SK-N-SH (cell line): ENCODE results near the gene RPL39. TPM values are rescaled to one million over a fixed set of nuclear protein-coding genes. Genes with fewer than 3 reads are reported as not detected.

Experiments
- CTCF ChIA-PET: fragments of 300-600, 350-600 bp; formaldehyde crosslinking; extraction: SDS; loops from one replicate; lab custom pipeline; 2021; lab: Yijun Ruan, JAX
- POLR2A ChIA-PET: fragments of 350-600 bp; sonication (Branson Sonifier 250); formaldehyde crosslinking; extraction: SDS; loops from one replicate; lab custom pipeline; 2020; ENCODE audit warnings: antibody characterized with exemption, inconsistent platforms; lab: Yijun Ruan, JAX
- DNase-seq: peaks from one replicate; pipeline ENCODE4 v3.0.0; 2012
- H2AFZ ChIP-seq: fragments of 200-600 bp; sonication (generic); 2 replicates; pipeline ENCODE4 v1.8.1; 2016; ENCODE audit warnings: antibody characterized with exemption, mild to moderate bottlenecking, low read depth
- H3F3A ChIP-seq: fragments of 200-600 bp; sonication (generic); replicated peaks from 2 replicates; pipeline ENCODE3; 2016; ENCODE audit warnings: antibody characterized with exemption, mild to moderate bottlenecking; ENCODE audit not compliant: insufficient read depth
- H3K27ac ChIP-seq, 2 experiments: fragments of 200-500 bp in 1 of 2; fragments of 200-600 bp in 1 of 2; sonication (Bioruptor generic) in 1 of 2; sonication (generic), shearing (Covaris generic) in 1 of 2; 2 replicates each; pipeline versions ENCODE4 v1.5.1 to v1.6.1; 2014 to 2016; ENCODE audit warnings: low read depth in 2 of 2, inconsistent platforms in 1 of 2, low read length in 1 of 2, mild to moderate bottlenecking in 1 of 2, mixed read lengths in 1 of 2
- H3K27me3 ChIP-seq: fragments of 200-600 bp; sonication (generic), shearing (Covaris generic); 2 replicates; pipeline ENCODE4 v1.6.1; 2016; ENCODE audit warnings: mixed run types; ENCODE audit not compliant: insufficient read depth
- H3K36me3 ChIP-seq, 2 experiments: fragments of 200-500 bp in 1 of 2; fragments of 200-600 bp in 1 of 2; sonication (Bioruptor generic) in 1 of 2; sonication (generic) in 1 of 2; replicated peaks in 1 of 2; 2 replicates each; pipeline versions ENCODE3 to v1.5.1; 2014 to 2016; ENCODE audit warnings: low read length in 1 of 2, mild to moderate bottlenecking in 1 of 2; ENCODE audit not compliant: insufficient read depth in 2 of 2, control insufficient read depth in 1 of 2
- H3K4me1 ChIP-seq, 2 experiments: fragments of 200-500 bp in 1 of 2; fragments of 200-600 bp in 1 of 2; sonication (Bioruptor generic) in 1 of 2; sonication (generic), shearing (Covaris generic) in 1 of 2; 2 replicates each; pipeline versions ENCODE4 v1.5.1 to v1.6.1; 2014 to 2016; ENCODE audit warnings: low read depth in 1 of 2, low read length in 1 of 2, mixed run types in 1 of 2; ENCODE audit not compliant: insufficient read depth in 2 of 2, control insufficient read depth in 1 of 2
- H3K4me2 ChIP-seq: fragments of 200-600 bp; sonication (generic), shearing (Covaris generic); 2 replicates; pipeline ENCODE4 v1.6.1; 2017; ENCODE audit warnings: mixed run types
- H3K4me3 ChIP-seq, 2 experiments: fragments of 200-500 bp in 1 of 2; fragments of 200-600 bp in 1 of 2; sonication (Bioruptor generic) in 1 of 2; sonication (generic), shearing (Covaris generic) in 1 of 2; 2 replicates each; pipeline versions ENCODE4 v1.5.1 to v1.8.1; 2014 to 2016; ENCODE audit warnings: low read depth in 2 of 2, inconsistent platforms in 1 of 2, low read length in 1 of 2, mild to moderate bottlenecking in 1 of 2, mixed read lengths in 1 of 2, moderate library complexity in 1 of 2
- H3K79me2 ChIP-seq: fragments of 200-600 bp; sonication (generic); 2 replicates; pipeline ENCODE4 v1.8.1; 2017; ENCODE audit warnings: mild to moderate bottlenecking; ENCODE audit not compliant: insufficient read depth
- H3K9ac ChIP-seq: fragments of 200-600 bp; sonication (generic); 2 replicates; pipeline ENCODE4 v1.6.1; 2017; ENCODE audit warnings: mixed run types
- H3K9me2 ChIP-seq: fragments of 200-600 bp; sonication (generic); 2 replicates; pipeline ENCODE4 v1.6.1; 2017; ENCODE audit warnings: mixed run types
- H3K9me3 ChIP-seq: fragments of 200-600 bp; sonication (generic); 2 replicates; pipeline ENCODE4 v1.6.1; 2017; ENCODE audit warnings: mixed run types, mild to moderate bottlenecking, moderate library complexity
- H4K20me1 ChIP-seq: fragments of 200-600 bp; sonication (generic); 2 replicates; pipeline ENCODE4 v1.6.1; 2017; ENCODE audit warnings: mild to moderate bottlenecking, mixed run types; ENCODE audit not compliant: insufficient read depth
- CHD2 ChIP-seq: fragments of 150-350 bp; IDR thresholded peaks from 2 replicates; pipeline ENCODE4 v1.6.1; 2018; ENCODE audit warnings: low read length; ENCODE audit not compliant: partially characterized antibody
- EP300 ChIP-seq, 2 experiments: IDR thresholded peaks; 2 replicates each; pipeline versions ENCODE4 v1.4.0 to v1.6.1; 2012; ENCODE audit warnings: borderline replicate concordance in 1 of 2, low read depth in 1 of 2, low read length in 1 of 2
- FOXJ3 ChIP-seq: sonication (generic); formaldehyde crosslinking; IDR thresholded peaks from 2 replicates; pipeline ENCODE4 v1.5.1; 2020; ENCODE audit warnings: mild to moderate bottlenecking, missing genetic modification reagents
- FOXM1 ChIP-seq: IDR thresholded peaks from 2 replicates; pipeline ENCODE4 v1.4.0; 2012; ENCODE audit warnings: low read depth, mild to moderate bottlenecking
- JUND ChIP-seq: IDR thresholded peaks from 2 replicates; pipeline ENCODE4 v1.4.0; 2012
- MEF2A ChIP-seq: IDR thresholded peaks from 2 replicates; pipeline ENCODE4 v1.4.0; 2012; ENCODE audit warnings: low read depth, borderline replicate concordance
- NFIC ChIP-seq: IDR thresholded peaks from 2 replicates; pipeline ENCODE4 v1.4.0; 2012; ENCODE audit warnings: borderline replicate concordance
- NRF1 ChIP-seq: IDR thresholded peaks from 2 replicates; pipeline ENCODE4 v1.6.1; 2012; ENCODE audit warnings: low read depth, mild to moderate bottlenecking, low read length
- TAF1 ChIP-seq: IDR thresholded peaks from 2 replicates; pipeline ENCODE4 v1.6.1; 2012; ENCODE audit warnings: low read depth, mild to moderate bottlenecking, low read length, moderate library complexity, borderline replicate concordance
- WGBS: methylation state at CpG from one replicate; pipeline ENCODE4 v1.1.6; 2017; ENCODE audit warnings: low lambda C conversion rate; 5-methylcytosine and 5-hydroxymethylcytosine counted together
- polyA plus RNA-seq, 3 experiments: library from polyadenylated mRNA; depleted of rRNA; stranded (reverse); fragments of >200 nt; gene quantifications; 2 replicates each; pipeline ENCODE4 v1.2.3, GENCODE V29; 2012
- TF ChIP-seq, protein P1 (sequence below): fragments of 150-350 bp; IDR thresholded peaks from 2 replicates; pipeline ENCODE4 v1.6.1; 2016; ENCODE audit warnings: mild to moderate bottlenecking, low read depth, low read length
- TF ChIP-seq, protein P2 (sequence below): IDR thresholded peaks from 2 replicates; pipeline ENCODE4 v1.4.0; 2012; ENCODE audit warnings: low read depth, borderline replicate concordance
- TF ChIP-seq, protein P3 (sequence below): IDR thresholded peaks from 2 replicates; pipeline ENCODE4 v1.6.1; 2012; ENCODE audit warnings: mild to moderate bottlenecking, low read depth, low read length, moderate library complexity

RPL39 gene
- polyA plus RNA-seq, 1 of the 3 experiments (the other 2 are of a cell fraction): 4,443 TPM

DNA sequence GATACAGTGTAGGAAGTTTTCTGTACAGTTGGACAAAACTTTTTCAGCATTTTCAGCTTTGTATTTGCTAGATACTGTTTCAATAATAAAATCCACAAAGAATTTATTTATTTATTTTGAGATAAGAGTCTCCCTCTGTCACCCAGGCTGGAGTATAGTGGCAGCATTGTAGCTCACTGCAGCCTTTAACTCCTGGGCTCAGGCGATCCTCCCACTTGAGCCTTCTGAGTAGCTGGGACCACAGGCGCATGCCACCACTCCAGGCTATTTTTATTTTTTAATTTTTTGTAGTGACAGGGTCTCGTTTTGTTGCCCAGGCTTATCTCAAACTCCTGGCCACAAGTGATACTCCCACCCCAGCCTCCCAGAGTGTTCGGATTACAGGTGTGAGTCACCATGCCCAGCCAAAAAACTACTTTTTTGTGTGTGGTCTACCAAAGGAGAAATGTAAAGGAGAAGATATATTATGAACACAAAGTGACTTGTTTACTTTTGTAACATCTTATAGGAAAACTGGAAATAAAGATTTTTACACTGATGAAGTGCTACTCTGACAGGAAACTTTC lies 46.1 kb downstream of the RPL39 start:
- DNase-seq: no peak
- Histone ChIP-seq H3K9ac (no peak overlapping the region), H3K27me3 (peaks cover 31% of the 10 kb centered on the region), H3F3A (no peaks in the 10 kb centered on the region), H3K4me1 (no peaks in the 10 kb centered on the region), H3K79me2 (no peaks in the 10 kb centered on the region), H3K27ac (no peak overlapping the region), H3K9me2 (no peaks in the 10 kb centered on the region), H3K9me3 (no peaks in the 10 kb centered on the region), H3K4me2 (no peak overlapping the region), H4K20me1 (no peaks in the 10 kb centered on the region), H2AFZ (no peak overlapping the region), H3K36me3 (no peaks in the 10 kb centered on the region), H3K4me3 (no peak overlapping the region)
- ChIA-PET POLR2A (no interaction called here), CTCF (interaction anchor here (0.8 to 2.1 kb wide), 8 partner anchors 9 to 229 kb away, joined by 3 to 12 read pairs (median 4); no protein-coding TSS in a partner anchor)
- TF ChIP-seq, protein P1, sequence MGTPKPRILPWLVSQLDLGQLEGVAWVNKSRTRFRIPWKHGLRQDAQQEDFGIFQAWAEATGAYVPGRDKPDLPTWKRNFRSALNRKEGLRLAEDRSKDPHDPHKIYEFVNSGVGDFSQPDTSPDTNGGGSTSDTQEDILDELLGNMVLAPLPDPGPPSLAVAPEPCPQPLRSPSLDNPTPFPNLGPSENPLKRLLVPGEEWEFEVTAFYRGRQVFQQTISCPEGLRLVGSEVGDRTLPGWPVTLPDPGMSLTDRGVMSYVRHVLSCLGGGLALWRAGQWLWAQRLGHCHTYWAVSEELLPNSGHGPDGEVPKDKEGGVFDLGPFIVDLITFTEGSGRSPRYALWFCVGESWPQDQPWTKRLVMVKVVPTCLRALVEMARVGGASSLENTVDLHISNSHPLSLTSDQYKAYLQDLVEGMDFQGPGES: no peak
- TF ChIP-seq CHD2 (no peak), NRF1 (no peak), MEF2A (no peak), TAF1 (no peak), JUND (no peak), FOXM1 (no peak), EP300 (IDR thresholded peaks at IDR 0.05; ENCODE audit: borderline replicate concordance in 1 of 2, low read depth in 1 of 2, low read length in 1 of 2) (no peak), NFIC (no peak), FOXJ3 (CRISPR knock-in tag) (no peak)
- TF ChIP-seq, protein P2, sequence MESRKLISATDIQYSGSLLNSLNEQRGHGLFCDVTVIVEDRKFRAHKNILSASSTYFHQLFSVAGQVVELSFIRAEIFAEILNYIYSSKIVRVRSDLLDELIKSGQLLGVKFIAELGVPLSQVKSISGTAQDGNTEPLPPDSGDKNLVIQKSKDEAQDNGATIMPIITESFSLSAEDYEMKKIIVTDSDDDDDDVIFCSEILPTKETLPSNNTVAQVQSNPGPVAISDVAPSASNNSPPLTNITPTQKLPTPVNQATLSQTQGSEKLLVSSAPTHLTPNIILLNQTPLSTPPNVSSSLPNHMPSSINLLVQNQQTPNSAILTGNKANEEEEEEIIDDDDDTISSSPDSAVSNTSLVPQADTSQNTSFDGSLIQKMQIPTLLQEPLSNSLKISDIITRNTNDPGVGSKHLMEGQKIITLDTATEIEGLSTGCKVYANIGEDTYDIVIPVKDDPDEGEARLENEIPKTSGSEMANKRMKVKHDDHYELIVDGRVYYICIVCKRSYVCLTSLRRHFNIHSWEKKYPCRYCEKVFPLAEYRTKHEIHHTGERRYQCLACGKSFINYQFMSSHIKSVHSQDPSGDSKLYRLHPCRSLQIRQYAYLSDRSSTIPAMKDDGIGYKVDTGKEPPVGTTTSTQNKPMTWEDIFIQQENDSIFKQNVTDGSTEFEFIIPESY: no peak
- TF ChIP-seq, protein P3, sequence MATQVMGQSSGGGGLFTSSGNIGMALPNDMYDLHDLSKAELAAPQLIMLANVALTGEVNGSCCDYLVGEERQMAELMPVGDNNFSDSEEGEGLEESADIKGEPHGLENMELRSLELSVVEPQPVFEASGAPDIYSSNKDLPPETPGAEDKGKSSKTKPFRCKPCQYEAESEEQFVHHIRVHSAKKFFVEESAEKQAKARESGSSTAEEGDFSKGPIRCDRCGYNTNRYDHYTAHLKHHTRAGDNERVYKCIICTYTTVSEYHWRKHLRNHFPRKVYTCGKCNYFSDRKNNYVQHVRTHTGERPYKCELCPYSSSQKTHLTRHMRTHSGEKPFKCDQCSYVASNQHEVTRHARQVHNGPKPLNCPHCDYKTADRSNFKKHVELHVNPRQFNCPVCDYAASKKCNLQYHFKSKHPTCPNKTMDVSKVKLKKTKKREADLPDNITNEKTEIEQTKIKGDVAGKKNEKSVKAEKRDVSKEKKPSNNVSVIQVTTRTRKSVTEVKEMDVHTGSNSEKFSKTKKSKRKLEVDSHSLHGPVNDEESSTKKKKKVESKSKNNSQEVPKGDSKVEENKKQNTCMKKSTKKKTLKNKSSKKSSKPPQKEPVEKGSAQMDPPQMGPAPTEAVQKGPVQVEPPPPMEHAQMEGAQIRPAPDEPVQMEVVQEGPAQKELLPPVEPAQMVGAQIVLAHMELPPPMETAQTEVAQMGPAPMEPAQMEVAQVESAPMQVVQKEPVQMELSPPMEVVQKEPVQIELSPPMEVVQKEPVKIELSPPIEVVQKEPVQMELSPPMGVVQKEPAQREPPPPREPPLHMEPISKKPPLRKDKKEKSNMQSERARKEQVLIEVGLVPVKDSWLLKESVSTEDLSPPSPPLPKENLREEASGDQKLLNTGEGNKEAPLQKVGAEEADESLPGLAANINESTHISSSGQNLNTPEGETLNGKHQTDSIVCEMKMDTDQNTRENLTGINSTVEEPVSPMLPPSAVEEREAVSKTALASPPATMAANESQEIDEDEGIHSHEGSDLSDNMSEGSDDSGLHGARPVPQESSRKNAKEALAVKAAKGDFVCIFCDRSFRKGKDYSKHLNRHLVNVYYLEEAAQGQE: no peak
- WGBS: 19% methylated on average over 4 of the region's 4 CpGs
